Measurements from ENCODE around the gene ECI1. TPM values are rescaled to one million over a fixed set of nuclear protein-coding genes. Genes with fewer than 3 reads are reported as not detected.

ECI1 gene
- total and polyA plus RNA-seq, 2 of the 13 experiments (the other 11 are each of a cell fraction or from before 2014, with no cell fraction given), result 82.0 to 102 TPM

GRCh38 chr16:2223221-2223941 is 28.0 kb downstream of the ECI1 start, which contains the start of gene E4F1 (continued):
- peak; percentile 99 for TF ChIP-seq ZHX2 (IDR thresholded peaks at IDR 0.05; ENCODE audit: low read depth)
- no peak for TF ChIP-seq ZHX2 (CRISPR knock-in tag; IDR thresholded peaks at IDR 0.05; ENCODE audit: borderline replicate concordance)
- TF ChIP-seq EZH2 (conservative IDR thresholded peaks at IDR 0.05; ENCODE audit: low read depth, low read length), result no peak
- peak; percentile 85 for TF ChIP-seq ZSCAN25 (CRISPR knock-in tag; IDR thresholded peaks at IDR 0.05)
- no peak for TF ChIP-seq PPARG (CRISPR knock-in tag; conservative IDR thresholded peaks at IDR 0.05)
- peak; percentile 63 for TF ChIP-seq MEF2D (CRISPR knock-in tag; IDR thresholded peaks at IDR 0.05)
- TF ChIP-seq CBFB (CRISPR knock-in tag; IDR thresholded peaks at IDR 0.05), result no peak; the same call in none of the 2 replicates
- no peak for TF ChIP-seq NONO (IDR thresholded peaks at IDR 0.05)
- peak; percentile 98 for TF ChIP-seq NONO (CRISPR knock-in tag; conservative IDR thresholded peaks at IDR 0.05)
- TF ChIP-seq TBX3 (IDR thresholded peaks at IDR 0.05; ENCODE audit: borderline replicate concordance), result peak; percentile 19; the same call in 1 of the 2 replicates
- TF ChIP-seq TIGD3 (CRISPR knock-in tag; IDR thresholded peaks at IDR 0.05; ENCODE audit: borderline replicate concordance), result no peak
- no peak for TF ChIP-seq NR2F6 (IDR thresholded peaks at IDR 0.05)
- TF ChIP-seq NR2F6 (CRISPR knock-in tag; IDR thresholded peaks at IDR 0.05), result 0 out of 2 replicates have a peak, but pooled peaks have one; percentile 31
- TF ChIP-seq SP140L (CRISPR knock-in tag; IDR thresholded peaks at IDR 0.05; ENCODE audit: borderline replicate concordance), result no peak
- no peak; the same call in 1 of the 2 replicates for TF ChIP-seq ZNF704 (CRISPR knock-in tag; IDR thresholded peaks at IDR 0.05; ENCODE audit: borderline replicate concordance)
- no peak for TF ChIP-seq SOX6 (IDR thresholded peaks at IDR 0.05)
- TF ChIP-seq SOX6 (CRISPR knock-in tag; IDR thresholded peaks at IDR 0.05), result peak; percentile 71
- TF ChIP-seq ZNF724P (CRISPR knock-in tag; IDR thresholded peaks at IDR 0.05; ENCODE audit: borderline replicate concordance), result peak; percentile 37; the same call in 1 of the 2 replicates
- TF ChIP-seq POGZ (CRISPR knock-in tag; IDR thresholded peaks at IDR 0.05), result peak; percentile 75

Measured in HepG2 (cell line).